Activated CD8-positive, alpha-beta memory T cell treated with anti-CD3 and anti-CD28 coated beads for 48 hours (primary cell): ENCODE results near the gene SEPTIN7.

Experiments
- DNase-seq, 3 experiments: peaks; one replicate each; pipeline ENCODE4 v3.0.0-alpha.2; 2020; ENCODE audit warnings: low read depth in 2 of 3, low spot score in 2 of 3

Gene SEPTIN7

DNA sequence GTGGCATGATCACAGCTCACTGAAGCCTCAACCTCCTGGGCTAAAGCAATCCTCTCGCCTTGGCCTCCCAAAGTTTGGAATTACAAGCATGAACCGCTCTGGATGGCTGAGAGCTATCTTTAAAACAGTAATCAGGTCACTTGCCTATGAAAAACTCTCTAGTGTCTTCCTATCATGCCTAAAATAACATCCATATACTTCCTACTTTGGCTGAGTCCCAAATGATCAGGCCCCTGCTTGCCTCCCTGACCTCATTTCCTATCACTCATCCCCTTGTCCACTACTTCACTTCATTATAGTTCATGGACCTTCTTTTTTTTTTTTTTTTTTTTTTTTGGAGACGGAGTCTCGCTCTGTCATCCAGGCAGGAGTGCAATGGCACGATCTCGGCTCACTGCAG is 28.0 kb downstream of the SEPTIN7 start:
- no peak for DNase-seq

DNA sequence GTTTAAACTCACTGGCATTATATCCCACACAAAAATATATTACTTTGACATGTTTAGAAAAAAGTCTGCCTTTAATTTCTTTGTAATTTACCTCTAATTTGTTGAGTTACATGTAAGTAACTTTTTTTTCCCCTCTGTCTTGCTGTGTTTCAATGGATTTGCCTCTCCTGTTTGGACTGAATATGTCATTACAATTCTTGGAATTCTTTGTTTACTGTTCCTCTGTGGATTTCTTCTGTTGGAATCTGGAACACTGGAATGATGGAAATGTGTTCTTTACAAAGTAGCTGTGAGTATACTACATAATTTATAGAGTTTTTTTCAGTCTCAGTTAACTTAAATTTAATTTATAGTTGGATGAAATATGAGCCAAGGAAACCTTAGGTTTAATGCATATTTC is 30.4 kb downstream of the SEPTIN7 start:
- DNase-seq: no peak

DNA sequence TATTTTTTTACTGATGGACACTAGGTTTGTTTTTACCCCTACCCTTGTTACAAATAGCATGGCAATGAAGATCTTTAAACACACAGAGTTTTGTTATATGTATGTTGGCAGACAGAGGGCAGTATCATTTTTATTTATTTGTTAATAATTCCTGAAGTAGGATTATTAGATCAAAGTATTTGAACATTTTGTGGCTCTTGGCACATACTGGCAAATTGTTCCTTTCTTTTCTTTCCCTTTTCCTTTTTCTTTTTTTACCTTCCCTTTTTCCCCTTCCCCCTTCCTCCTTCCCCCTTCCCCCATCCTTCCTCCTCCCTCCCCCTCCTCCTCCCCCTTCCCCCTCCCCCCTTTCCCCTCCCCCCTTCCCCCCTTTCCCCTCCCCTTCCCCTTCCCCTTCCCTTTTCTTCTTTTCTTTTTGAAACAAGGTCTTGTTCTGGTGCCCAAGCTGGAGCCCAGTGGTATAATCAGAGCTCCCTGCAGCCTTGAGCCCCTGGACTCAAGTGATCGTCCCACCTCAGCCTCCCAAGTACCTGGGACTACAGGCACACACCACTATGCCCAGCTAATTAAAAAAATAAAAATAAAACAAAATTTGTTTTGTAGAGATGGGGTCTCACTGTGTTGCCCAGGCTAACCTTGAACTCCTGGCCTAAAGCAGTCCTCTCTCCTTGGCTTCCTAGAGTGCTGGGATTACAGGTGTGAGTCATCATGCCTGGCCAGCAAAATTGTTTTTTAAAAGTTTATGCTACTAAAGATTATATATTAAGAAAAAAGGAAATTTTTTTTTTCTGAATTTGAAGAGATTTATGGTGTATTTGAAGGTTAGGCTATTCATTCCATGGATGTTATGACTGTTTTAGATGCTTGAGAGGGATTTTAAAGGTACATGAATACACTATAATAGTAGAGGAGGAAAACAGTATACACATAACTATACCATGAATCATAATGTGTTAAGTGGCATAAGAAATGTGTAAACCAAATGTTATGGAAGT is 39.3 kb downstream of the SEPTIN7 start:
- no peak for DNase-seq

DNA sequence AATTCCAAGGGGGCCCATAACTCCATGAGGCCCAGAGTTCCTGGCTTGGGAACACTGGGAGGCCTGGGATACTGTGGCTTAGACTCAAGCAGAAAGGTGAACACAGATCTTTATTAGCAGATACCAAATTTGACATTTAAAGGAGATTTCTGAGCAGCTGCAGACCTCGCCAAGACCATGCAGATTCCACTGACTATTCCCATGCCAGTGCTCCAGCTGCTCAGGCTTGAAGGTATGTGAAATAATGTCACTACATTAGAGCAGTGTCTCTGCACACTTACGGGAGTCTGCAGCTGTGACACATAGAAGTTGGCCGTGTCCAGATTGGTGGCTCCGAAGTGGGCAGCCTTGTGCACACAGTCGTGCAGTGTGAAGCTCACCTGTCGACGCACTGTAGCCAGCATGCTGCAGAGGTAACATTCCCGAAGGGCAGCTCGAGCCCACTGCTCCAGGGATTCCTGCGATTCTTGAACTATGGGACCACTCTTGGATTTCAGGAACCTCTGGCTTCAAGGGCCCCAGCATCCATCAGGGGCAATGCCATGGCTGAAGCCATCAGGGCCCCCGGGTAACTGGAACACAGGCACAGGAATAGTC is 46.1 kb downstream of the SEPTIN7 start:
- no peak for DNase-seq

DNA sequence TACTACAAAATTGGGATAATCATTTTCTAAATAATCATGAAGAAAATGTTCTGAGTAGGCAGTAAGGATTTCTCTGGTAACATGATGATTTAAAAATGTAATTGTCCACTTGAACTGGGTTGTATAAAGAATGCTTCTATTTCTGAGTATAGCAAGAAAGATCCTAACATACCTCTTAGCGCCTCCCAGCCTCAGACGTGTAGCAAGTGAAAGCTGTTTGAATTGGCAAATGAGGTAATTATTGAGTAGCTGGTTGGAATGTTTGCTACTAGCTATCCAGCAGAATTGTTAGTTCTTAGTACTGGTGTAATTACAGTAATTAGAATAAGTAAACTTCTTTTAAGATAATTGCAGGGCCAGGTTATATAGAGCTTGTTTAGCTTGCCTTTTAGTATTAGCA is 47.9 kb downstream of the SEPTIN7 start:
- DNase-seq: no peak

DNA sequence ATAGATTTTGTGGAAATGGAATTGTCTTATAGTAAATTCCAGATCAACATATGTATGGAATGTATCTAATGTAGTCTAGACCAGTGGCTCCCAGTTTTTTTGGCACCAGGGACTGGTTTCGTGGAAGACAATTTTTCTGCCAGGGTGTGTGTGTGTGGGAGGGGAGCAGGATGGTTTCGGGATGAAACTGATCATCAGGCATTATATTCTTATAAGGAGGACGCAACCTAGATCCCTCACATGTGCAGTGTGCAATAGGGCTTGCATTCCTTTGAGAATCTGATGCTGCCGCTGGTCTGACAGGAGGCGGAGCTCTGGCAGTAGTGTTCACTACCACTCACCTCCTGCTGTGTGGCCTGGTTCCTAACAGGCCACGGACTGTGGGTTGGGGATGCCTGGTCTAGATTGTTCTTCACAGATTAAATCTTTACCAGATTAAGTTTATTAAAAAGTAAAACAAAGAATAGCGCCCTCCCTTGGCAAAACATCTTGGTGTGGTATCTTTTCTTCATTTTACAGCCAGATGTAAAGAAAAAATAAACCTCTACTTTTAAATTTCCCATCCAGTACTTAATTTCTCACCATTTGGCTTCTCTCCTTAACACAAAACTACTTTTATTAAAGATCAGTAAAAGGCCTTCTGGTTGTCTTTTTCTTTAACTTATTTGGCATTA is 48.4 kb downstream of the SEPTIN7 start:
- no peak for DNase-seq

DNA sequence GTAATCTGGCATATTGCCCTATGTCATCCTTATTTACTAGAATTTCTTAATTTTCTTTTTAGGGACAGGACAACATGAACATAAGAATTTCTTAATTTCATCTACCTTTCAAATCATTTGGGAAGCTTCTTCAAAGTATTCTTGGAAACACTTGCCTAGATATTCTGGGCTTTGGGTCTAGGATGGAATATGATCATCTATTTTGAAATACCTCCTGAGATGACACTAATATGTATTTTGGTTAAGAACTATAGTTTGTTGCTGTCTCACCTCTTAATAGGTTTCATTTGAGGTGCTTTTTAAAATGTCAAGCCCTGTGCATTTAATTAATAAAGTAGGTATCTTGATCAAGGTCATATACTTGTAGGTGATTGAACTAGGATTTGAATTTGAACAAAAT is 49.1 kb downstream of the SEPTIN7 start:
- DNase-seq: no peak
